Measurements from ENCODE around the gene UBA1. TPM values are rescaled to one million over a fixed set of nuclear protein-coding genes. Genes with fewer than 3 reads are reported as not detected.

Gene UBA1
- total and polyA plus RNA-seq, 2 of the 8 experiments (the other 6 are each of a cell fraction or from before 2014, with no cell fraction given) = 313 to 458 TPM

- no peak for TF ChIP-seq CHD7 (IDR thresholded peaks at IDR 0.05; ENCODE audit: insufficient replicate concordance, low read length)
- TF ChIP-seq KDM4A (IDR thresholded peaks at IDR 0.05; ENCODE audit: low read depth, low read length, severe bottlenecking) = no peak
Measured at GRCh38 chrX:47224266-47224895, 30.8 kb downstream of the UBA1 start (continued).

Measured in H1 (cell line).